HCT116 (cell line): ENCODE data around the gene PRKCZ.

Experiments used
- POLR2A ChIP-seq: IDR thresholded peaks from 2 replicates; pipeline ENCODE4 v1.7.0; 2011; ENCODE audit warnings: borderline replicate concordance; ENCODE audit not compliant: insufficient read depth, insufficient read length; ENCODE audit errors: extremely low read depth
- RAD21 ChIP-seq: IDR thresholded peaks from 2 replicates; pipeline ENCODE4 v1.6.1; 2012; ENCODE audit warnings: low read depth, mild to moderate bottlenecking

DNA sequence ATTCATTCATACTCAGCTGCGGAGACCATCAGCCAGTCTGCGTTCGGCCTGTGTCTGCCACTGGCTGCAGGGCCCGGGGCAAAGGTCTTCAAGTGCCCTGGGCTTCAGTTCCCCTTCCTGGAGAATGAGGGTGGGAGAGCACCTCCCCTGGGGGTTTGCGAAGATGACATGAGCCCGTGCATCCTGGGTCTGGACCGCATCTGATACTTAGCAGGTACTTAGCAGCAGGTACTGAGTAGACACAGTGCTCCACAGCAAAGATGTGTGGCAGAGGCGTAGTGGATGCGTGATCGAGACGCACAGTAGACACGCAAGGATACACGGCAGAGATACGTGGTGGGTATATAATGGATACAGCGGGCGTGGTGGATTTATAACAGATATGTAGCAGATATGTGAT is 51.3 kb downstream of the PRKCZ start:
- TF ChIP-seq POLR2A (no peak), RAD21 (no peak)
